HepG2 (cell line): ENCODE results near the gene PRMT7. TPM values are rescaled to one million over a fixed set of nuclear protein-coding genes. Genes with fewer than 3 reads are reported as not detected.
A peak's percentile ranks its signal among the peaks of the same experiment; 100 is the strongest.

Experiments
- PHB2 ChIP-seq: fragments of 450-650 bp; IDR thresholded peaks from 2 replicates; pipeline ENCODE4 v1.6.1; 2018; ENCODE audit not compliant: partially characterized antibody
- RFX1 ChIP-seq: fragments of 450-650 bp; IDR thresholded peaks from 2 replicates; pipeline ENCODE4 v1.6.1; 2017
- SRSF4 ChIP-seq: fragments of 200-400 bp; formaldehyde crosslinking; IDR thresholded peaks from one replicate; pipeline ENCODE4 v1.6.1; 2018; ENCODE audit warnings: mild to moderate bottlenecking, low read depth, low read length, moderate library complexity; ENCODE audit not compliant: poor library complexity, severe bottlenecking
- TEAD2 ChIP-seq: sonication (generic); formaldehyde crosslinking; IDR thresholded peaks from 2 replicates; pipeline ENCODE4 v1.9.0; 2021; ENCODE audit warnings: missing genetic modification reagents
- TERF1 ChIP-seq: sonication (generic); formaldehyde crosslinking; IDR thresholded peaks from 2 replicates; pipeline ENCODE4 v1.8.0; 2022; ENCODE audit warnings: mild to moderate bottlenecking, missing genetic modification reagents, moderate library complexity
- ZNF276 ChIP-seq: sonication (generic); formaldehyde crosslinking; IDR thresholded peaks from 2 replicates; pipeline ENCODE4 v1.4.0; 2020; ENCODE audit warnings: mild to moderate bottlenecking, low read depth, missing genetic modification reagents
- ZNF407 ChIP-seq: sonication (generic); formaldehyde crosslinking; IDR thresholded peaks from one replicate; pipeline ENCODE4 v1.5.1; 2020; ENCODE audit warnings: mild to moderate bottlenecking, missing genetic modification reagents; ENCODE audit errors: not compliant biosample characterization
- ZNF687 ChIP-seq: sonication (generic); formaldehyde crosslinking; IDR thresholded peaks from 2 replicates; pipeline ENCODE4 v1.5.1; 2020; ENCODE audit warnings: mild to moderate bottlenecking, missing genetic modification reagents, moderate library complexity
- polyA plus RNA-seq, 8 experiments: library from polyadenylated mRNA; depleted of rRNA in 3 of 8; stranded (reverse) in 7 of 8; unstranded in 1 of 8; fragments of >200 nt; fragmentation: Illumina TruSeq in 4 of 8; extraction: Trizol in 4 of 8; gene quantifications; 2 replicates each; pipeline versions ENCODE4 v1.2.1 to v1.2.3, GENCODE V29; 2011 to 2016; ENCODE audit warnings: low read depth in 4 of 8, missing spikeins in 1 of 8, mixed read lengths in 1 of 8; ENCODE audit not compliant: insufficient read depth in 1 of 8
- total RNA-seq, 5 experiments: library from RNA; depleted of rRNA; stranded (reverse); fragments of >200 nt; fragmentation: Illumina TruSeq; extraction: Trizol; gene quantifications; 2 replicates each; pipeline ENCODE4 v1.2.3, GENCODE V29; 2016; ENCODE audit warnings: low read depth in 1 of 5

Gene PRMT7
- total and polyA plus RNA-seq, 2 of the 13 experiments (the other 11 are each of a cell fraction or from before 2014, with no cell fraction given): 47.5 to 55.0 TPM

GRCh38 chr16:68328151-68328859 is 17.5 kb downstream of the PRMT7 start (continued):
- peak; percentile 31; the same call in 1 of the 2 replicates for TF ChIP-seq ZNF276 (CRISPR knock-in tag)
- no peak for TF ChIP-seq ZNF407 (CRISPR knock-in tag)
- TF ChIP-seq TEAD2 (CRISPR knock-in tag): no peak
- peak; percentile 39; the same call in 1 of the 2 replicates for TF ChIP-seq ZNF687
- no peak for TF ChIP-seq PHB2
- no peak for TF ChIP-seq TERF1 (CRISPR knock-in tag)
- no peak for TF ChIP-seq RFX1
- no peak for TF ChIP-seq SRSF4
